ENCODE measurements around the gene NPIPB2.
"Not testable (repeated sequence)": the region's sequence is repeated elsewhere in the genome, so short reads cannot be mapped to it uniquely, and the experiment has no call there.

The NPIPB2 gene

GRCh38 chr16:11968577-11968976 is 26.7 kb upstream of the NPIPB2 start:
- DNase-seq (ENCODE audit: low read depth) = no peak
- no peak for TF ChIP-seq CTCF (conservative IDR thresholded peaks at IDR 0.05; ENCODE audit: low read depth, low read length)
- no peak overlapping the region for H3K4me3 ChIP-seq (ENCODE audit: low read depth, low read length)

GRCh38 chr16:11967195-11967911 is 25.5 kb upstream of the NPIPB2 start:
- no peak overlapping the region for H3K4me3 ChIP-seq (ENCODE audit: low read depth, low read length)
- no peak for TF ChIP-seq CTCF (conservative IDR thresholded peaks at IDR 0.05; ENCODE audit: low read depth, low read length)
- DNase-seq (ENCODE audit: low read depth) = no peak

GRCh38 chr16:11966173-11966572 is 24.3 kb upstream of the NPIPB2 start:
- no peak for TF ChIP-seq CTCF (conservative IDR thresholded peaks at IDR 0.05; ENCODE audit: low read depth, low read length)
- DNase-seq (ENCODE audit: low read depth) = no peak
- H3K4me3 ChIP-seq (ENCODE audit: low read depth, low read length) = no peak overlapping the region

GRCh38 chr16:11964761-11965551 is 23.1 kb upstream of the NPIPB2 start, which contains the start of gene TNFRSF17:
Gene TNFRSF17 (plus strand): TSS chr16:11965210. CDS start chr16:11965325, 115 bp downstream.
- H3K4me3 ChIP-seq (ENCODE audit: low read depth, low read length) = no peak within 1 kb of the TSS
- no peak for TF ChIP-seq CTCF (conservative IDR thresholded peaks at IDR 0.05; ENCODE audit: low read depth, low read length)
- DNase-seq (ENCODE audit: low read depth) = peak; percentile 30

- no peak for DNase-seq (ENCODE audit: low read depth)
- no peak overlapping the region for H3K4me3 ChIP-seq (ENCODE audit: low read depth, low read length)
- no peak for TF ChIP-seq CTCF (conservative IDR thresholded peaks at IDR 0.05; ENCODE audit: low read depth, low read length)
These were observed 21.9 kb upstream of the NPIPB2 start for GRCh38 chr16:11963706-11964105.

GRCh38 chr16:11962978-11963377 is 21.1 kb upstream of the NPIPB2 start:
- not testable (repeated sequence) for H3K4me3 ChIP-seq (ENCODE audit: low read depth, low read length); DNase-seq (ENCODE audit: low read depth)

- DNase-seq (ENCODE audit: low read depth); H3K4me3 ChIP-seq (ENCODE audit: low read depth, low read length): not testable (repeated sequence)
These were observed 20.6 kb upstream of the NPIPB2 start for GRCh38 chr16:11962457-11962856.

Data from choroid plexus epithelial cell (primary cell).